IMR-90 (cell line): ENCODE data around the gene ASPRV1. TPM values are rescaled to one million over a fixed set of nuclear protein-coding genes. Genes with fewer than 3 reads are reported as not detected.

ENCODE experiments used
- ATAC-seq: fragments of 200-7000 bp; cut with Tn5 transposase; 2 replicates; pipeline ENCODE4 v1.9.1; 2020; ENCODE audit warnings: low read depth, mild to moderate bottlenecking, moderate library complexity
- BruUV-seq: library from RNA; stranded (reverse); fragments of 400-500 nt; replicated peaks from 2 replicates; lab custom pipeline; 2021; lab: Mats Ljungman, UMichigan
- CTCF ChIA-PET: fragments of 300-600 bp; formaldehyde crosslinking; extraction: SDS; loops from one replicate; lab custom pipeline; 2021; ENCODE audit warnings: antibody characterized with exemption; lab: Yijun Ruan, JAX
- POLR2A ChIA-PET: fragments of 300-600 bp; sonication (Branson Sonifier 250); formaldehyde crosslinking; loops from one replicate; lab custom pipeline; 2022; ENCODE audit warnings: antibody characterized with exemption; ENCODE audit not compliant: unreplicated experiment; lab: Charles Lee
- DNase-seq: peaks from one replicate; pipeline ENCODE4 v3.0.0; 2013
- H2AFZ ChIP-seq: replicated peaks from 2 replicates; pipeline ENCODE3; 2013; ENCODE audit warnings: low read length, mild to moderate bottlenecking; ENCODE audit not compliant: poor library complexity
- H2AK5ac ChIP-seq: 2 replicates; pipeline ENCODE4 v1.6.1; 2013; ENCODE audit warnings: low read depth, low read length, inconsistent platforms
- H2AK9ac ChIP-seq: replicated peaks from 2 replicates; pipeline ENCODE3; 2013; ENCODE audit warnings: mild to moderate bottlenecking, low read depth, low read length, moderate library complexity; ENCODE audit not compliant: poor library complexity
- H2BK120ac ChIP-seq: 2 replicates; pipeline ENCODE4 v1.6.1; 2013; ENCODE audit warnings: low read depth, low read length, inconsistent platforms
- H2BK15ac ChIP-seq: 3 replicates; pipeline ENCODE4 v1.6.1; 2013; ENCODE audit warnings: low read depth, low read length, inconsistent platforms
- H2BK20ac ChIP-seq: 2 replicates; pipeline ENCODE4 v1.6.1; 2013; ENCODE audit warnings: low read depth, mild to moderate bottlenecking, inconsistent platforms, low read length, moderate library complexity
- H2BK5ac ChIP-seq: 2 replicates; pipeline ENCODE4 v1.6.1; 2013; ENCODE audit warnings: mild to moderate bottlenecking, low read depth, low read length, inconsistent platforms; ENCODE audit not compliant: poor library complexity, severe bottlenecking
- H3K14ac ChIP-seq: replicated peaks from 2 replicates; pipeline ENCODE4 v1.6.1; 2013; ENCODE audit warnings: low read depth, low read length, inconsistent platforms
- H3K18ac ChIP-seq: 2 replicates; pipeline ENCODE4 v1.6.1; 2013; ENCODE audit warnings: low read depth, low read length, control low read depth
- H3K23ac ChIP-seq: 2 replicates; pipeline ENCODE4 v1.6.1; 2013; ENCODE audit warnings: low read depth, low read length, inconsistent platforms
- H3K27ac ChIP-seq: 2 replicates; pipeline ENCODE4 v1.5.1; 2013; ENCODE audit warnings: mild to moderate bottlenecking, control low read depth, low read length; ENCODE audit not compliant: insufficient read depth
- H3K27me3 ChIP-seq: 2 replicates; pipeline ENCODE4 v1.6.1; 2013; ENCODE audit warnings: low read length; ENCODE audit not compliant: control insufficient read depth, insufficient read depth
- H3K36me3 ChIP-seq: 2 replicates; pipeline ENCODE4 v1.6.1; 2013; ENCODE audit warnings: low read length, mixed read lengths; ENCODE audit not compliant: control insufficient read depth, insufficient read depth
- H3K4ac ChIP-seq: 2 replicates; pipeline ENCODE4 v1.6.1; 2013; ENCODE audit warnings: low read depth, low read length, inconsistent platforms
- H3K4me1 ChIP-seq: 2 replicates; pipeline ENCODE4 v1.6.1; 2013; ENCODE audit warnings: low read length, mixed read lengths; ENCODE audit not compliant: control insufficient read depth, insufficient read depth
- H3K4me2 ChIP-seq: 2 replicates; pipeline ENCODE4 v1.6.1; 2013; ENCODE audit warnings: low read depth, mild to moderate bottlenecking, control low read depth, low read length, moderate library complexity
- H3K4me3 ChIP-seq: 2 replicates; pipeline ENCODE4 v1.5.1; 2013; ENCODE audit warnings: low read depth, mild to moderate bottlenecking, control low read depth, low read length, moderate library complexity; ENCODE audit not compliant: insufficient read depth
- H3K56ac ChIP-seq: 2 replicates; pipeline ENCODE4 v1.6.1; 2013; ENCODE audit warnings: low read length, inconsistent platforms; ENCODE audit not compliant: insufficient read depth; ENCODE audit errors: extremely low read depth
- H3K79me1 ChIP-seq, 2 experiments: 2 replicates each; pipeline ENCODE4 v1.6.1; 2013; ENCODE audit warnings: low read length in 2 of 2, inconsistent platforms in 1 of 2, low read depth in 1 of 2
- H3K9ac ChIP-seq: 2 replicates; pipeline ENCODE4 v1.6.1; 2013; ENCODE audit warnings: low read depth, low read length, control low read depth
- H3K9me1 ChIP-seq: 2 replicates; pipeline ENCODE4 v1.6.1; 2013; ENCODE audit warnings: low read length, inconsistent platforms; ENCODE audit not compliant: insufficient read depth
- H3K9me3 ChIP-seq: 2 replicates; pipeline ENCODE4 v1.6.1; 2013; ENCODE audit warnings: low read length; ENCODE audit not compliant: control insufficient read depth, insufficient read depth
- H4K20me1 ChIP-seq: 2 replicates; pipeline ENCODE4 v1.6.1; 2013; ENCODE audit warnings: low read length, inconsistent platforms; ENCODE audit not compliant: insufficient read depth
- H4K5ac ChIP-seq: 2 replicates; pipeline ENCODE4 v1.6.1; 2013; ENCODE audit warnings: mild to moderate bottlenecking, low read depth, low read length, control low read depth
- H4K8ac ChIP-seq, 2 experiments: 2 replicates each; pipeline ENCODE4 v1.6.1; 2013; ENCODE audit warnings: low read depth in 2 of 2, low read length in 2 of 2, control low read depth in 1 of 2, inconsistent platforms in 1 of 2
- H4K91ac ChIP-seq: 2 replicates; pipeline ENCODE4 v1.6.1; 2013; ENCODE audit warnings: low read depth, low read length, inconsistent platforms; ENCODE audit not compliant: insufficient read depth
- CEBPB ChIP-seq: IDR thresholded peaks from 2 replicates; pipeline ENCODE4 v1.6.1; 2012; ENCODE audit warnings: low read depth, low read length, improper control_type of control experiment
- MAFK ChIP-seq: IDR thresholded peaks from 2 replicates; pipeline ENCODE4 v1.6.1; 2012; ENCODE audit warnings: low read depth, low read length, improper control_type of control experiment
- RAD21 ChIP-seq: IDR thresholded peaks from 2 replicates; pipeline ENCODE4 v1.6.1; 2012; ENCODE audit warnings: low read length, improper control_type of control experiment
- WGBS, 2 experiments: methylation state at CpG; one replicate each; pipeline versions ENCODE4 v1.1.5 to v1.1.7; 2013; ENCODE audit warnings: missing lambda C conversion rate in 2 of 2; ENCODE audit not compliant: insufficient read length in 1 of 2; ENCODE audit errors: extremely low coverage in 2 of 2; 5-methylcytosine and 5-hydroxymethylcytosine counted together
- dilution Hi-C: fragments of 300-500 bp; cut with HindIII; formaldehyde crosslinking; loops from one replicate; pipeline ENCODE4 v1.14.3; 2018; ENCODE audit warnings: low sequenced_read_pairs; ENCODE audit not compliant: unreplicated experiment
- in situ Hi-C: fragments of 300-500 bp; cut with MboI; formaldehyde crosslinking; loops from 3 replicates; pipeline ENCODE4 v1.14.3; 2019; ENCODE audit warnings: low sequenced_read_pairs, inconsistent platforms, mixed read lengths
- intact Hi-C: fragments of 100-400 bp; cut with micrococcal nuclease; formaldehyde crosslinking; loops from 2 replicates; pipeline ENCODE4 v1.10.0; 2022
- polyA plus RNA-seq, 3 experiments: library from polyadenylated mRNA; depleted of rRNA; stranded (reverse); fragments of >200 nt; gene quantifications; 2 replicates each; pipeline ENCODE4 v1.2.3, GENCODE V29; 2012; ENCODE audit warnings: low replicate concordance in 1 of 3
- total RNA-seq: library from RNA; depleted of rRNA; stranded (reverse); fragments of >200 nt; gene quantifications from 2 replicates; pipeline ENCODE4 v1.2.3, GENCODE V29; 2012
- TF ChIP-seq, protein P1 (sequence below): fragments of 150-350 bp; IDR thresholded peaks from 2 replicates; pipeline ENCODE4 v1.6.1; 2017; ENCODE audit warnings: mild to moderate bottlenecking, antibody characterized with exemption, low read length, low read depth

ASPRV1 gene
- total and polyA plus RNA-seq, 2 of the 4 experiments (the other 2 are of a cell fraction), result 0.14 to 0.18 TPM

DNA sequence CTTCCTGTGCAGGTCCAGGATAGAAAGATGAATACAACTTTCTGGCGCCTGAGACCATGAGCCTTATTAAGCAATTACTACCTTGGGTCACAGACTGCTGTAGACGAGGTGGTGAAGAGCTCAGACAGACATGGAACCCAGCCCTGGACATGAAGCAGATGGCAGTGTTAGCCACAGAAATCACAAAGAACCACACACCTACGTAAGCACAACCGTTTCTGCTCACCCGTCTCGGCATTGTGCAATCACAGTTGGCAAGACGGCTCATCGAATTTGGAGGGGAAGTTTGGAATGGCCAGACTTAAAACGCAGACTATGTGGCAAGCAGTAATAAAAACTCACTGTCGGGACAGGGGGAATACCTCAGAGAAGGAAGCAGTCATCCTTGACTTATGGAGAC is 24.3 kb upstream of the ASPRV1 start:
- ATAC-seq (no peak), DNase-seq (no peak)
- BruUV-seq, result no TSS peak
- H2AK9ac ChIP-seq, result no peak overlapping the region
- TF ChIP-seq CEBPB (peak; percentile 75), MAFK (no peak), RAD21 (no peak)
- TF ChIP-seq, protein P1, sequence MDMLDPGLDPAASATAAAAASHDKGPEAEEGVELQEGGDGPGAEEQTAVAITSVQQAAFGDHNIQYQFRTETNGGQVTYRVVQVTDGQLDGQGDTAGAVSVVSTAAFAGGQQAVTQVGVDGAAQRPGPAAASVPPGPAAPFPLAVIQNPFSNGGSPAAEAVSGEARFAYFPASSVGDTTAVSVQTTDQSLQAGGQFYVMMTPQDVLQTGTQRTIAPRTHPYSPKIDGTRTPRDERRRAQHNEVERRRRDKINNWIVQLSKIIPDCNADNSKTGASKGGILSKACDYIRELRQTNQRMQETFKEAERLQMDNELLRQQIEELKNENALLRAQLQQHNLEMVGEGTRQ, result no peak
- no peaks in the 10 kb centered on the region; the same call in 1 of the 2 replicates for H3K4me1 ChIP-seq
- no peak overlapping the region for H3K4me2 ChIP-seq
- no peaks in the 10 kb centered on the region for H3K9me3 ChIP-seq
- no peak overlapping the region for H3K18ac ChIP-seq
- H3K27me3 ChIP-seq, result no peaks in the 10 kb centered on the region
- in situ Hi-C loops (no loop called here), intact Hi-C loops (no loop called here), dilution Hi-C loops (no loop called here)
- no peaks in the 10 kb centered on the region for H3K36me3 ChIP-seq
- H4K91ac ChIP-seq, result no peak overlapping the region
- H3K4ac ChIP-seq, result no peak overlapping the region
- H3K9ac ChIP-seq, result no peak overlapping the region
- no peaks in the 10 kb centered on the region for H3K9me1 ChIP-seq
- no peak overlapping the region for H2AK5ac ChIP-seq
- H3K4me3 ChIP-seq, result no peak overlapping the region
- H3K79me1 ChIP-seq, result no peaks in the 10 kb centered on the region
- H2BK15ac ChIP-seq, result no peak overlapping the region
- H3K14ac ChIP-seq, result no peak overlapping the region
- H3K56ac ChIP-seq, result no peak overlapping the region
- H4K20me1 ChIP-seq, result no peaks in the 10 kb centered on the region
- no peak overlapping the region for H3K23ac ChIP-seq
- no peak overlapping the region for H2BK5ac ChIP-seq
- no peak overlapping the region for H4K5ac ChIP-seq
- no peak overlapping the region for H3K27ac ChIP-seq
- H4K8ac ChIP-seq, result no peak overlapping the region
- H2BK120ac ChIP-seq, result no peak overlapping the region
- CTCF ChIA-PET, result no interaction called here
- WGBS, 2 experiments, result 73% methylated on average over 3 of the region's 10 CpGs; no CpG with 5 or more reads in 1 of the 2 experiments
- no peak overlapping the region for H2BK20ac ChIP-seq
- H2AFZ ChIP-seq, result no peak overlapping the region
- POLR2A ChIA-PET, result no interaction called here
